CD4-positive, alpha-beta T cell treated with Interferon gamma for 1 hour (primary cell): ENCODE results near the gene LYRM7.
"Not testable (repeated sequence)": the region's sequence is repeated elsewhere in the genome, so short reads cannot be mapped to it uniquely, and the experiment has no call there.

Source experiments
- DNase-seq: peaks from one replicate; pipeline ENCODE4 v3.0.0-alpha.2; 2020

LYRM7 gene

DNA sequence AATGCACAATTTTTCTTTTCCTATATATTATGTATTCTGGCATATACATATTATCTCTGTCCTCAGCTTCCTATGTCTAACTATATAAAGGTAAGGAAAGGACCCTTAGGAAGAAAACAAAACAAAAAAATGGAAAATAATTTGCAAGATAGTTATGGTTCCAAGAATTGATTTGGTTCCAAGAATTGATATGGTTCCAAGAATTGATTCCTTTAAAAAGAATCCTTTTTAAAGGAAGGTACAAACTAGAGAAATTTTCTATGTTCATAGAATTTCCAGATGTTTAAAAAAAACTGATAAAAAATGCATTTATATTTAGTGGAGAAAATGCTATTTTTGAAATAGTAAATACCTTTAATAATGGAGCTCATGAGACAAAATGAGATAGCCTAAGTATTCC is 12.1 kb downstream of the LYRM7 start:
- no peak for DNase-seq

GRCh38 chr5:131185523-131186104 is 14.9 kb downstream of the LYRM7 start:
- DNase-seq, result no peak

DNA sequence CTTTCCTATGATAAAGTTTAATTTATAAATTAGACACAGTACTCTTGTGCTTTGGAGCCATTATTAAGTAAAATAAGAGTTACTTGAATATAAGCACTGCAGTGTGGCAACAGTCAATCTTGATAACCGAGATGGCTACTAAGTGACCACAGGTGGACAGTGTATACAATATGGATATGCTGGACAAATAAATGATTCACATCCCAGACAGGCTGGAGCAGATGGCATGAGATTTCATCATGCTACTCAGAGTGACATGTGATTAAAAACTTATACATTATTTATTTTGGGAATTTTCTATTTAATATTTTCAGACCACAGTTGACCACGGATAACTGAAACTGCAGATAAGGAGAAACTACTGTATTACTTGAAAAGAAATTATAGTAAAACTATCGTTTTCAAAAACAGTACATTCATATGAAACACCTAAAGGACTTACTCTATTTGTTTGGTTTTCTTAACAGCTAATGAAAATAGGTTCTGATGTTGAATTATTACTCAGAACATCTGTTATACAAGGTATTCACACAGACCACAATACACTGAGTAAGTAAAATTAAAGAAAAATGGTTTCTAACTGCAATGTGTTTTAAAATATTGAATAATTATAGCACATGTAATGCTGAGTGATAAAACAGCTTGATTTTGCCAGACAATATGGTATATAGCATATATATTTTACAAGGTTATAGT is 16.0 kb downstream of the LYRM7 start:
- no peak for DNase-seq

GRCh38 chr5:131193106-131193505 is 22.4 kb downstream of the LYRM7 start:
- DNase-seq, result no peak

DNA sequence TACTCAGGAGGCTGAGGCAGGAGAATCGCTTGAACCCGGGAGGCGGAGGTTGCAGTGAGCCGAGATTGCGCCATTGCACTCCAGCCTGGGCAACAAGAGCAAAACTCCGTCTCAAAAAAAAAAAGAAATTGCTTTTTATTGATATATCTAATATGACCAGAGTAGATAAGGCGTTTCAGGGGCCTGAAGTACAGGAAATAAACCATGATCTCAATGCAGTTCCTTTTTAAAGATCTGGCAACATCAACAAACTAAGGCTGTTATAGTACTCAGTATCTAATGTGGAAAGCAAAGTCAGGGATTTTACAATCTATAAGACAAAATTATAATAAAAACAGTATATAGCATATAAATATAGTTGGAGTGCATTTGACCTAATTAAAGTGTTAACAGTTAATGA is 23.2 kb downstream of the LYRM7 start:
- not testable (repeated sequence) for DNase-seq

- no peak for DNase-seq
These were observed 24.0 kb downstream of the LYRM7 start for GRCh38 chr5:131194725-131195124.

DNA sequence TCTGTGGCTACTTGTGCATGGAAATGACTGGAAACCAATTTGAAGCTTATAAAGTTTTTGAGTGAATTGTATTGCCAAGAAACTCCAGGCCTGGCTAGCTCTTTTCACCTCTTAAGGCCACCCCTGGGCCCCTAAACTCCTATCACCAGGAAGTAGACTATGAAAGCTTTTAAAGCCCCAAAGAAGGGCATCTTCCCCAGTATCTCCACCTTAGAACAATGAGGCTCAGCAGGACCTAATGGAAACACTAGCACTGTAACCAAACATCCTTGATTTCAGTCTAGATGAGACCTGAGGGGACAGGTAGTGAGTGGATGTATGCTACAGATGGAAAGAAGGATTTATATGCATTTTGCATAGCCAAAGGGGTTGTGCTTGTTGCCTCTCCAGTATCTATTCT is 25.0 kb downstream of the LYRM7 start:
- no peak for DNase-seq

DNA sequence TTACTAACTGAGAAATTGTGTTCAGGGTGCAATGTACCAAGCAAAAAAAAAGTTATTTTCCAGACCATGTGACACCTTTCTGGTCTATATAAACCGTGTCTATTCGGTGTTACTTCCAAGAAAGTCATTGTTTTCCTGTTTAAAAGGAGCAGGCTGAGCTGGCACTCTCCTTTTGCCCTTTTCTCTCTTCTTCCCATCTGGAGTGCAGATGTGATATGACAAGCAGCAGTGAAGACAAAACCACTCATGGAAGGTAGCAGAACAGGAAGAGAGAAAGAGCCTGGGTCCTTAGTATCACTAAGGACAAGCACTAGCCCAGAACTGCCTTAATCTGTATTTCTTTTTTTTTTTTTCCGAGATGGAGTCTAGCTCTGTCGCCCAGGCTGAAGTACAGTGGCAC is 25.6 kb downstream of the LYRM7 start:
- no peak for DNase-seq

GRCh38 chr5:131198625-131199024 is 27.9 kb downstream of the LYRM7 start:
- DNase-seq, result no peak

DNA sequence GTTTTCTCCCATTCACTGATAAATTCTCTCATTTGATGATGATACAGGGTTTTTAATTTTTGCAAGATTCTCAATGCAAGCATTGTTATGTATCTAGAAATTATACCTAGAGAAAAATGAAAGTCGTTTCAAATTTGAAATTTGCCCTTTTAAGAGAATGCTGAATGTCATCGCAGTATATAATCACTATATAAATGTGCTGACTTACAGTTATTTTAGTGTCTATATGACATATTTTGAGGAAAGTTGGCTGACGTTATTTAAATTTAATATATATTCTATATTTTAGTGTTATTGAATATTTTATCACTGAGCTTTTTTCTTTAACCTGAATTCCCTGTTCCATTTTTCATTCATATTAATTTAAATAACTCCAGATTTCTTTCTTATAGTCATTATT is 29.8 kb downstream of the LYRM7 start:
- DNase-seq, result no peak

- no peak for DNase-seq
These were observed 34.2 kb downstream of the LYRM7 start for GRCh38 chr5:131204964-131205363.

DNA sequence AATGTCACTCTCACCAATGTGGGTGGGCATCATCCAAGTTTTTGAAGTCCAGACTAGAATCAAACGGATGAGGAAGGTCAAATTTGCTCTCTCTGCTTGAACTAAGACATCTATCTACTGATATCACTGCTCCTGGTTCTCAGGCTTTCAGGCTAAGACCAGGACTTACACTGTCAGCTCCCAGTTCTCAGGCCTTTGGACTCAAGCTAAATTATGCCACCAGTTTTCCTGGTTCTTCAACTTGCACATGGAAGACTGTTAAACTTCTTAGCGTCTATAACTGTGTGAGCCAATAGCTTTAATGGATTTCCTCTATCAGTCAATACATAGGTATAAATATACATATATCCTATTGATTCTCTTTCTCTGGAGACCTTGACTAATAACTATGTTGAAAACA is 35.3 kb downstream of the LYRM7 start:
- DNase-seq, result no peak

DNA sequence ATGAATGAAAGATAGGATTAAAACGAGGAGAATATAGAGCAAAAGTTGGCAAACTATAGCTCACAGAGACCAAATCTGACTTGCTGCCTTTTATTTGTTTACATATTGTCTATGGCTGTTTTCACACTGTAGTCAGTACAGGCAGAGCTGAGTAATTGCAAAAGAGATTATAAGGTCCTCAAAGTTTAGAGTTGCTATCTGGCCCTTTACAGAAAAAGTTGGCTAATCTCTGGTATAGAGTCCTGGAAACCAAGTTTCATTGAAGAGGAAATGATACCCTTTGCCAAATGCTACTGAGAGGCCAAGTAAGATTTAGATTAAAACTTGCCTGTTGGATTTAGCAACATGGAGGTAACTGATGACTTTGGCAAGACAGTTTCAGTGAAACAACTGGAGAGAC is 36.0 kb downstream of the LYRM7 start:
- no peak for DNase-seq

GRCh38 chr5:131209175-131209505 is 38.4 kb downstream of the LYRM7 start:
- no peak for DNase-seq

GRCh38 chr5:131209506-131210150 is 38.9 kb downstream of the LYRM7 start:
- peak; percentile 79 for DNase-seq

DNA sequence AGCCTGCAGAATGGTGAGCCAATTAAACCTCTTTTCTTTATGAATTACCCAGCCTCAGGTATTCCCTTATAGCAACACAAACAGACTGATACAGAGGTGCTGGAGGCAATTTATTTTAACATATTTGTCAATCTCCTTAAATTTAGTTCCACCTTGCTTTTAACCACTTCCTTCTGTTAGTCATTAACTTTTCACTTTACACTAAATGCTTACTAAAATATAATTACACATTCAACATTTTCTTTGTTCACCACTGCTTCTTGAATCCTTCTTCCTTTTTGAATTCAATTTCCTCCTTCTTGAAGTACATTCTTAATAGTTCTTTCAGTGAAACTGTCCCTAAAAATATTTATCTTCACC is 39.4 kb downstream of the LYRM7 start:
- no peak for DNase-seq

- no peak for DNase-seq
These were observed 40.9 kb downstream of the LYRM7 start for GRCh38 chr5:131211669-131212068.

DNA sequence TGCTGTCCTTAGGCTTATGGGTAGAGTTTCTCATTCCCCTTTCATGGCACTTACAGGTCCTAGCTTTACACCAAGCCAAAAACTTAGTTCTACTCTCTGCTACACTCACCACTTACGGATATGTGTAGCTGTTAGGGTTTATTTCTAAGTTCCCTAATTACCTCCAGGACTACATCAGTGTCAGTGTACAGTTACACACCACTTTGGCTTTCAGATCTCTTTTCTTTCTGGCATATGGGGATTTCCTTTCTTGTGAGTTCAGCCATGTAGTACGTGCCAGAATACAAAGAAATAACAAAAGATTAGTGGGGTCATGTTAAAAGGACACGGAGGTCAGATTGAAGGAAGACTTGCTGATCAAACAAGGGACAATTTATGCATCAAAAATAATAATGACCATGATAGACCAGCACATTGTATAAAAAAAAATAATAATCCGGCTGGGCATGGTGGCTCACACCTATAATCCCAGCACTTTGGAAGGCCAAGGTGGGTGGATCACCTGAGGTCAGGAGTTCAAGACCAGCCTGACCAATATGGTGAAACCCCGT is 41.8 kb downstream of the LYRM7 start:
- DNase-seq, result no peak

DNA sequence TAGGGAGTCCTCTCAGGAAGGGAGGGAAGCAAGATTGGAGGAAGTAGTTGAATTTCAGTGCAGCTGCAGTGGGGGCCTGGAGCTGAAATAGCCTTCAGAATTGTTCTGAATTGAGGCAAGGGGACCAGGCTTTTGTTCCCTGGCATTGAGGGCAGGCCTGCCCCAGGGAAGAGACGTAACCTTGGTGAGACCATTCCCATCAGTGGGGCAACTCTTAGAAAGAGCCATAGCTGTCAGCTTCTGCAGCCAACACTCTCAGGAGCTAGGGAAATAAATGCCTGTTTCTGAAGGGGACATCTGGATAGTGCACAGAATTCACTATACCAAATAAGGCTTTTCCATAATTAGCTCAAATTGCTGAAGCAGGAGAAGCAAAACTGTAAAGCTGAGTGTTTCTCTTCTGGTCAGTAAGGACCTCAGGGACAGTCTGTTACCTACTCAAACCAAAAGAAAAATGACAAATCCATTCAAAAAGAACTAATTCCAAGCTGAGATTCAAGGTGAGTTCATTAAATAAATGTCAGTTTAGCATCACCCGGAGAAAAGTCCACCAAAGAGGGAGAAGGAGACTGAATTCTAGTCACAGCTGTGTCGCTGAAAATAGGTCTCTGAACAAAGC is 44.0 kb downstream of the LYRM7 start:
- DNase-seq, result no peak

- no peak for DNase-seq
These were observed 47.0 kb downstream of the LYRM7 start for GRCh38 chr5:131217791-131218190.

DNA sequence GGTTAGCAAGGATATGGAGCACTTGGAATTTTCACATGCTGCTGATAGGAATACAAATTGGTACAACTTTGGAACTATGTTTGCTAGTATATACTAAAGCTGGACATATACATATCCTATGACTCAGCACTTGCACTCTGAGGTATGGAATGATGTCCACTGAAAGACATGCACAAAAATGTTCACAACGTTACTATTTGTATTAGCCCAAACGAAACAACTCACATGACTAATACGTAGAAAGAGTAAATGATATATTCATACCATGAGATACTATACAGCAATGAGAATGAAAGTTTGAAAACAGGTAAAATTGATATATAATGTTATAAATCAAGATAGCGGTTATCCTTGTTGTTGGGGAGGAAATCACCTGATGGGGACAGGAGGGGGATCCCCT is 47.6 kb downstream of the LYRM7 start:
- DNase-seq, result no peak

DNA sequence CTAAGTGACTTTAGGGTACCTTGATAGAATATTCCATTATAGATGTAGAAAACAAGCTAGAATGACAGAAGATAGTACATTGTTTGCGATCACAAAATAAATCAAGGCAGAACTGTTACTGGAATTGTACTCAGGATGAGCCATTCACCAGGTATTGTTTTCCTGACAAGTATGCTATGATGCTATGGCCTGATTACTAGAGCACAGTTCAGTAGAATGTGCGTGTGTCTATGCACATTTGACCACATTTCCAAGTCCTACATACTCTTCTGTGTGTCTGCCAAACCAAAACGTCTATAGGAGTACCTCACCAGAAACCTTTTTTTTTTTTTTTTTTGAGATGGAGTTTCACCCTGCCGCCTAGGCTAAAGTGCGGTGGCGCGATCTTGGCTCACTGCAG is 49.8 kb downstream of the LYRM7 start:
- DNase-seq, result no peak

GRCh38 chr5:131221008-131221703 is 50.4 kb downstream of the LYRM7 start:
- no peak for DNase-seq
